H1 (cell line): ENCODE data around the gene CRTAC1. TPM values are rescaled to one million over a fixed set of nuclear protein-coding genes. Genes with fewer than 3 reads are reported as not detected.

Experiments used
- CTCF ChIA-PET: fragments of 300-600 bp; sonication (Branson Sonifier 250); formaldehyde crosslinking; loops from one replicate; lab custom pipeline; 2021; ENCODE audit not compliant: partially characterized antibody; lab: Charles Lee
- POLR2A ChIA-PET: fragments of 300-600 bp; sonication (Branson Sonifier 250); formaldehyde crosslinking; loops from one replicate; lab custom pipeline; 2021; ENCODE audit warnings: inconsistent platforms; ENCODE audit not compliant: partially characterized antibody; lab: Charles Lee
- DNase-seq, 2 experiments: peaks; one replicate each; pipeline versions ENCODE4 v3.0.0 to v3.0.0-alpha.2; 2010 to 2022; ENCODE audit warnings: low spot score in 2 of 2, low read depth in 1 of 2, mixed read lengths in 1 of 2
- FAIRE-seq: peaks from 2 replicates; lab custom pipeline; 2011; peaks lifted over from hg19 to GRCh38; lab: Jason Lieb, UNC
- H2AFZ ChIP-seq: 2 replicates; pipeline ENCODE4 v1.8.1; 2012; ENCODE audit warnings: low read length, inconsistent platforms
- H2AK5ac ChIP-seq: 2 replicates; pipeline ENCODE4 v1.6.1; 2013; ENCODE audit warnings: low read depth, low read length
- H2BK120ac ChIP-seq: replicated peaks from 2 replicates; pipeline ENCODE3; 2013; ENCODE audit warnings: low read depth, low read length, inconsistent platforms
- H2BK12ac ChIP-seq: 2 replicates; pipeline ENCODE4 v1.6.1; 2013; ENCODE audit warnings: low read depth, low read length
- H2BK15ac ChIP-seq: 2 replicates; pipeline ENCODE4 v1.6.1; 2013; ENCODE audit warnings: low read length
- H2BK20ac ChIP-seq: 2 replicates; pipeline ENCODE4 v1.6.1; 2013; ENCODE audit warnings: low read length
- H2BK5ac ChIP-seq: 2 replicates; pipeline ENCODE4 v1.6.1; 2013; ENCODE audit warnings: low read depth, low read length
- H3K14ac ChIP-seq: 2 replicates; pipeline ENCODE4 v1.6.1; 2013; ENCODE audit warnings: inconsistent platforms; ENCODE audit not compliant: insufficient read length
- H3K18ac ChIP-seq: 2 replicates; pipeline ENCODE4 v1.6.1; 2013; ENCODE audit warnings: low read length; ENCODE audit errors: extremely low read depth
- H3K23ac ChIP-seq: 2 replicates; pipeline ENCODE4 v1.6.1; 2013; ENCODE audit warnings: inconsistent platforms; ENCODE audit not compliant: insufficient read length
- H3K23me2 ChIP-seq: 2 replicates; pipeline ENCODE4 v1.6.1; 2013; ENCODE audit warnings: low read depth, low read length
- H3K27ac ChIP-seq: 2 replicates; pipeline ENCODE4 v1.6.1; 2011; ENCODE audit warnings: low read depth, low read length, inconsistent platforms
- H3K27me3 ChIP-seq, 4 experiments: replicated peaks in 1 of 4; 1 replicate in 1 of 4; 2 replicates in 3 of 4; pipeline versions ENCODE4 v1.6.1 to v1.8.1; 2011 to 2013; ENCODE audit warnings: low read length in 3 of 4, mild to moderate bottlenecking in 3 of 4, inconsistent platforms in 2 of 4, mixed read lengths in 2 of 4, moderate library complexity in 1 of 4; ENCODE audit not compliant: control insufficient read depth in 3 of 4, insufficient read depth in 3 of 4; ENCODE audit errors: extremely low read depth in 1 of 4
- H3K36me3 ChIP-seq, 4 experiments: 2 replicates each; pipeline versions ENCODE4 v1.6.1 to v1.8.1; 2011 to 2013; ENCODE audit warnings: mild to moderate bottlenecking in 4 of 4, low read length in 3 of 4, moderate library complexity in 2 of 4, control low read depth in 1 of 4, inconsistent platforms in 1 of 4; ENCODE audit not compliant: insufficient read depth in 4 of 4, control insufficient read depth in 2 of 4
- H3K4ac ChIP-seq: replicated peaks from 2 replicates; pipeline ENCODE3; 2013; ENCODE audit warnings: low read length, low read depth, mixed read lengths, inconsistent platforms; ENCODE audit not compliant: insufficient read length
- H3K4me1 ChIP-seq, 4 experiments: replicated peaks in 1 of 4; 1 replicate in 1 of 4; 2 replicates in 3 of 4; pipeline versions ENCODE4 v1.6.1 to v1.8.1; 2011 to 2013; ENCODE audit warnings: low read length in 3 of 4, inconsistent platforms in 2 of 4, mixed read lengths in 1 of 4; ENCODE audit not compliant: insufficient read depth in 4 of 4, control insufficient read depth in 3 of 4
- H3K4me2 ChIP-seq, 2 experiments: 2 replicates each; pipeline versions ENCODE4 v1.6.1 to v1.8.1; 2011 to 2013; ENCODE audit warnings: low read depth in 2 of 2, low read length in 2 of 2, control low read depth in 1 of 2, inconsistent platforms in 1 of 2, mild to moderate bottlenecking in 1 of 2; ENCODE audit not compliant: insufficient read depth in 1 of 2
- H3K4me3 ChIP-seq, 4 experiments: fragments of 200-600, 300-600 bp in 1 of 4; sonication (generic), shearing (Covaris generic), sonication (Bioruptor Twin) in 1 of 4; 2 replicates each; pipeline versions ENCODE4 v1.5.1 to v1.8.1; 2011 to 2016; ENCODE audit warnings: low read length in 4 of 4, low read depth in 3 of 4, control low read depth in 2 of 4, inconsistent platforms in 2 of 4, mild to moderate bottlenecking in 2 of 4, mixed read lengths in 1 of 4, moderate library complexity in 1 of 4; ENCODE audit not compliant: insufficient read depth in 2 of 4; ENCODE audit errors: extremely low read depth in 1 of 4
- H3K56ac ChIP-seq: replicated peaks from 2 replicates; pipeline ENCODE3; 2013; ENCODE audit warnings: low read depth, mild to moderate bottlenecking, mixed read lengths, low read length, inconsistent platforms; ENCODE audit not compliant: insufficient read length
- H3K79me1 ChIP-seq: 2 replicates; pipeline ENCODE4 v1.6.1; 2013; ENCODE audit warnings: low read depth, low read length, control low read depth
- H3K79me2 ChIP-seq, 2 experiments: 2 replicates each; pipeline versions ENCODE4 v1.6.1 to v1.8.1; 2012 to 2013; ENCODE audit warnings: low read length in 2 of 2, mild to moderate bottlenecking in 2 of 2, inconsistent platforms in 1 of 2; ENCODE audit not compliant: insufficient read depth in 2 of 2, control insufficient read depth in 1 of 2
- H3K9ac ChIP-seq, 4 experiments: replicated peaks in 1 of 4; 1 replicate in 1 of 4; 2 replicates in 3 of 4; pipeline versions ENCODE4 v1.6.1 to v1.8.1; 2011 to 2013; ENCODE audit warnings: low read depth in 3 of 4, low read length in 3 of 4, control low read depth in 2 of 4, mild to moderate bottlenecking in 2 of 4, moderate library complexity in 2 of 4, inconsistent platforms in 1 of 4; ENCODE audit errors: extremely low read depth in 1 of 4
- H3K9me3 ChIP-seq, 2 experiments: 2 replicates each; pipeline versions ENCODE4 v1.6.1 to v1.8.1; 2012 to 2013; ENCODE audit warnings: mild to moderate bottlenecking in 2 of 2, moderate library complexity in 2 of 2, control low read depth in 1 of 2, inconsistent platforms in 1 of 2, low read depth in 1 of 2, low read length in 1 of 2, mixed read lengths in 1 of 2; ENCODE audit not compliant: insufficient read depth in 2 of 2
- H4K20me1 ChIP-seq, 2 experiments: replicated peaks in 1 of 2; 2 replicates each; pipeline versions ENCODE3 to v1.8.1; 2011 to 2013; ENCODE audit warnings: inconsistent platforms in 2 of 2, low read length in 2 of 2, mild to moderate bottlenecking in 1 of 2; ENCODE audit not compliant: insufficient read depth in 2 of 2, control insufficient read depth in 1 of 2
- H4K5ac ChIP-seq: 2 replicates; pipeline ENCODE4 v1.6.1; 2013; ENCODE audit warnings: low read length, low read depth, mixed read lengths, inconsistent platforms; ENCODE audit not compliant: insufficient read length
- H4K8ac ChIP-seq: 2 replicates; pipeline ENCODE4 v1.8.0; 2013; ENCODE audit warnings: mild to moderate bottlenecking, moderate library complexity, low read length, inconsistent platforms; ENCODE audit not compliant: insufficient read depth; ENCODE audit errors: extremely low read depth
- H4K91ac ChIP-seq: replicated peaks from 2 replicates; pipeline ENCODE3; 2013; ENCODE audit warnings: low read length, mixed read lengths, inconsistent platforms; ENCODE audit not compliant: insufficient read length
- BCL11A ChIP-seq, 2 experiments: IDR thresholded peaks; one replicate each; pipeline ENCODE4 v1.6.1; 2011; ENCODE audit warnings: low read depth in 2 of 2, low read length in 2 of 2, mild to moderate bottlenecking in 2 of 2
- CBX5 ChIP-seq: fragments of 300-800, 300-1000 bp; sonication (generic); IDR thresholded peaks from 2 replicates; pipeline ENCODE4 v1.7.1; 2016; ENCODE audit warnings: antibody characterized with exemption, low read length, low read depth
- CBX8 ChIP-seq: fragments of 300-800, 300-1000 bp; sonication (generic); IDR thresholded peaks from 2 replicates; pipeline ENCODE4 v1.7.1; 2016; ENCODE audit warnings: low read depth, low read length, borderline replicate concordance
- CHD2 ChIP-seq: IDR thresholded peaks from 2 replicates; pipeline ENCODE4 v1.6.1; 2012; ENCODE audit warnings: low read length, improper control_type of control experiment
- CREB1 ChIP-seq: IDR thresholded peaks from 2 replicates; pipeline ENCODE4 v1.6.1; 2012; ENCODE audit warnings: inconsistent platforms
- FOSL1 ChIP-seq: IDR thresholded peaks from 2 replicates; pipeline ENCODE4 v1.6.1; 2011; ENCODE audit warnings: mild to moderate bottlenecking, low read depth, low read length, moderate library complexity; ENCODE audit not compliant: insufficient read depth
- HDAC6 ChIP-seq: IDR thresholded peaks from one replicate; pipeline ENCODE4 v1.7.1; 2012; ENCODE audit warnings: low read depth, mild to moderate bottlenecking, inconsistent platforms, low read length, moderate library complexity
- JUND ChIP-seq: IDR thresholded peaks from 2 replicates; pipeline ENCODE4 v1.6.1; 2011; ENCODE audit warnings: mild to moderate bottlenecking, improper control_type of control experiment, low read length
- MAFK ChIP-seq: IDR thresholded peaks from 2 replicates; pipeline ENCODE4 v1.6.1; 2012; ENCODE audit warnings: low read depth, mild to moderate bottlenecking, improper control_type of control experiment, low read length
- NANOG ChIP-seq: IDR thresholded peaks from 2 replicates; pipeline ENCODE4 v1.6.1; 2011; ENCODE audit warnings: low read length, low read depth, mild to moderate bottlenecking, inconsistent platforms; ENCODE audit not compliant: insufficient read depth, poor library complexity, severe bottlenecking
- RNF2 ChIP-seq: fragments of 200-900, 300-1000 bp; sonication (generic); IDR thresholded peaks from 2 replicates; pipeline ENCODE4 v1.7.1; 2016; ENCODE audit warnings: borderline replicate concordance, low read depth, mild to moderate bottlenecking, antibody characterized with exemption, low read length; ENCODE audit not compliant: poor library complexity, severe bottlenecking; ENCODE audit errors: missing control alignments
- SIRT6 ChIP-seq: IDR thresholded peaks from one replicate; pipeline ENCODE4 v1.7.1; 2012; ENCODE audit warnings: low read length, inconsistent platforms
- YY1 ChIP-seq: IDR thresholded peaks from 2 replicates; pipeline ENCODE4 v1.6.1; 2011; ENCODE audit warnings: low read depth, mild to moderate bottlenecking, low read length
- WGBS, 2 experiments: shearing (Covaris generic) in 1 of 2; methylation state at CpG; one replicate each; pipeline versions ENCODE4 v1.1.6 to v1.1.7; 2013 to 2015; ENCODE audit warnings: low lambda C conversion rate in 2 of 2, mixed read lengths in 2 of 2, inconsistent platforms in 1 of 2, low coverage in 1 of 2, missing lambda C conversion rate in 1 of 2; ENCODE audit not compliant: insufficient replicate concordance in 2 of 2, insufficient coverage in 1 of 2, insufficient read length in 1 of 2; ENCODE audit errors: extremely low coverage in 1 of 2, missing lambda C conversion rate in 1 of 2; 5-methylcytosine and 5-hydroxymethylcytosine counted together
- polyA plus RNA-seq, 7 experiments: library from polyadenylated mRNA; depleted of rRNA in 3 of 7; stranded (reverse) in 5 of 7; unstranded in 2 of 7; fragments of >200 nt in 5 of 7; fragments of 200-250 nt in 2 of 7; gene quantifications; 1 replicate in 5 of 7; 2 replicates in 1 of 7; 4 replicates in 1 of 7; pipeline versions ENCODE4 v1.2.1 to v1.2.3, GENCODE V29; 2011 to 2013; ENCODE audit warnings: missing spikeins in 2 of 7, mixed read lengths in 2 of 7
- total RNA-seq: library from RNA; stranded (reverse); fragmentation: NEBNext Ultra II Directional; extraction: Animal tissue kit (Norgen Biotek cat#: 25700); gene quantifications from 2 replicates; pipeline ENCODE4 v1.2.1, GENCODE V29; 2021
- TF ChIP-seq, protein P1 (sequence below): IDR thresholded peaks from 2 replicates; pipeline ENCODE4 v1.6.1; 2012; ENCODE audit warnings: inconsistent platforms

CRTAC1 gene
- total and polyA plus RNA-seq, 2 of the 8 experiments (the other 6 are each of a cell fraction or from before 2014, with no cell fraction given): 0.91 to 1.2 TPM

DNA sequence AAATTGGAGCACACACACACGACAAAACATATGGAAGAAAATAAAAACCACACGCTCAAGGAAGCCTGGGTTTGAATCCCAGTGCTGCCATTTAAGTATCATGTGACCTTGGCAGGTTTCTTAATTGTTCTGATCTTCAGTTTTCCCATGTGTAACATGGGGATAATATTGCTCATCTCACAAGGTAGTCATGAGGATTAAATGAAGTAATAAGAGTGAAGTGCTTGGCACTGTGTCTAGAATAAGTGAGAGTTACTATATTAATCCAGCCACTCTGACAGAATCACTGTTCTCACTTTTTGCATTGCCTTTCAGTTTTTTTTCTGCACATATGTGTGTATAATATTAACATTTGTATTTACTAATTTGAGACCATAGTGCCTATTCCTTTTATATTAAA lies 137.5 kb downstream of the CRTAC1 start:
- Histone ChIP-seq H3K9ac (no peak overlapping the region), H2AFZ (no peak overlapping the region), H3K18ac (no peak overlapping the region), H3K4me2 (no peak overlapping the region), H3K23ac (no peak overlapping the region), H2BK120ac (no peak overlapping the region), H4K20me1 (no peaks in the 10 kb centered on the region), H3K36me3 (no peaks in the 10 kb centered on the region), H4K5ac (no peak overlapping the region), H3K27me3 (no peaks in the 10 kb centered on the region), H2BK5ac (no peak overlapping the region), H3K56ac (no peak overlapping the region), H2BK20ac (no peak overlapping the region), H3K79me1 (no peaks in the 10 kb centered on the region), H2BK12ac (no peak overlapping the region), H4K8ac (no peak overlapping the region), H2AK5ac (no peak overlapping the region), H2BK15ac (no peak overlapping the region), H3K27ac (no peak overlapping the region), H3K23me2 (peaks cover 4% of the 10 kb centered on the region; the same call in 1 of the 2 replicates), H3K14ac (no peak overlapping the region), H3K79me2 (no peaks in the 10 kb centered on the region)
- no peak for DNase-seq
- CTCF ChIA-PET: no interaction called here
- WGBS, 2 experiments: 85% methylated on average over 2 of the region's 2 CpGs; no CpG with 5 or more reads in 1 of the 2 experiments
- TF ChIP-seq HDAC6: no peak
- no peak for TF ChIP-seq BCL11A (IDR thresholded peaks at IDR 0.05; ENCODE audit: low read depth in 2 of 2, low read length in 2 of 2)
- no peak for TF ChIP-seq CREB1
- TF ChIP-seq CBX5: no peak
- no peak for TF ChIP-seq CHD2
- no peak for TF ChIP-seq JUND
- TF ChIP-seq, protein P1, sequence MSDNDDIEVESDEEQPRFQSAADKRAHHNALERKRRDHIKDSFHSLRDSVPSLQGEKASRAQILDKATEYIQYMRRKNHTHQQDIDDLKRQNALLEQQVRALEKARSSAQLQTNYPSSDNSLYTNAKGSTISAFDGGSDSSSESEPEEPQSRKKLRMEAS: no peak
- no peak for TF ChIP-seq YY1
- no peak for TF ChIP-seq CBX8
- no peak for TF ChIP-seq NANOG
- no peak for TF ChIP-seq MAFK
- TF ChIP-seq SIRT6: no peak
- no peak for TF ChIP-seq FOSL1
- TF ChIP-seq RNF2: no peak
- TF ChIP-seq, all 59 proteins: peak for 0
- POLR2A ChIA-PET: interaction anchor here (0.7 to 1.4 kb wide), 2 partner anchors 10 to 11 kb away, joined by 3 read pairs; no protein-coding TSS in a partner anchor
- no peak overlapping the region for H4K91ac ChIP-seq
- no peak for FAIRE-seq
- no peaks in the 10 kb centered on the region for H3K9me3 ChIP-seq
- H3K4ac ChIP-seq: no peak overlapping the region
- H3K4me3 ChIP-seq: no peak overlapping the region
- peaks cover 0 to 17% (median 12%) of the 10 kb centered on the region in 4 experiments; a peak in 6 of 7 replicates for H3K4me1 ChIP-seq
